Measurements from ENCODE around the gene LIMS1. TPM values are rescaled to one million over a fixed set of nuclear protein-coding genes. Genes with fewer than 3 reads are reported as not detected.

The LIMS1 gene
- total and polyA plus RNA-seq, 2 donors (not counting 1 experiment from before 2014, with no cell fraction given): 14.0 to 22.1 TPM

DNA sequence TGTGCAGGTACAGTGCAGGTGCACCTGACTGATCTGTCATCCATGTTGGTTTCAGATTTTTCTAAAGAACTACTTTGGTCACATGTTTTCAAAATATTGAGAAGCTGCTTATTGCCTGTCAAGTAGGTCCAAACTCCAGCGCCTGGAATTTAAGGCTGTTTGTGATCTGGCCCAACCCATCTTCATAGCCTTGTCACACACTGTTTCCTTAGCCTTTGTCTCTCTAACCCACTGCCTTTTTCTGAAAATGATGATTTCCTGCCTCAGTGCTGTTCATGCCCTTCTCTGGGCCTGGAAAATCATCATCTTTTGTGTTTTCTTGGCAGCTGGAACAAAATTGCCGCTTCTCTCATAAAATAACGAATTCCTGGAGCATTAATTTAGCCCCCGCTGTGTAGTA lies 7.2 kb downstream of the LIMS1 start:
- Histone ChIP-seq H4K20me1 (ENCODE audit: control insufficient read depth, insufficient read depth, low read length, poor library complexity, severe bottlenecking) (no peaks in the 10 kb centered on the region), H3K9ac (ENCODE audit: low read length) (no peak overlapping the region), H3K27ac (ENCODE audit: low read length in 2 of 2) (no peak overlapping the region), H3K36me3 (replicated peaks in 1 of 2; ENCODE audit: control extremely low read depth in 1 of 2, control insufficient read depth in 1 of 2, extremely low read depth in 1 of 2, insufficient read depth in 2 of 2, low read length in 1 of 2) (peaks cover 0 to 5% of the 10 kb centered on the region in 2 experiments), H3K9me3 (ENCODE audit: control extremely low read depth in 1 of 3, control insufficient read depth in 2 of 3, insufficient read depth in 1 of 3, low read length in 2 of 3) (no peaks in the 10 kb centered on the region), H2AFZ (ENCODE audit: insufficient read depth, low read depth, low read length, poor library complexity, severe bottlenecking) (no peak overlapping the region), H3K27me3 (replicated peaks in 1 of 4; ENCODE audit: control extremely low read depth in 1 of 4, control insufficient read depth in 3 of 4, insufficient read depth in 4 of 4, low read length in 3 of 4) (no peaks in the 10 kb centered on the region), H3K4me3 (ENCODE audit: control extremely low read depth in 1 of 5, extremely low read depth in 1 of 5, insufficient read depth in 1 of 5, low read depth in 2 of 5, low read length in 4 of 5) (no peak overlapping the region), H3K4me2 (replicated peaks; ENCODE audit: low read depth, low read length, poor library complexity, severe bottlenecking) (no peak overlapping the region), H3K79me2 (ENCODE audit: control insufficient read depth, insufficient read depth, low read length) (peaks cover 41% of the 10 kb centered on the region), H3K4me1 (ENCODE audit: control insufficient read depth in 2 of 2, insufficient read depth in 2 of 2, low read length in 2 of 2) (no peaks in the 10 kb centered on the region)
- H3K4me3 Mint-ChIP-seq: no peak overlapping the region
- no peak for TF ChIP-seq EZH2 (IDR thresholded peaks at IDR 0.05; ENCODE audit: borderline replicate concordance, insufficient read depth, low read depth, low read length, poor library complexity, severe bottlenecking)
- TF ChIP-seq, protein P1, sequence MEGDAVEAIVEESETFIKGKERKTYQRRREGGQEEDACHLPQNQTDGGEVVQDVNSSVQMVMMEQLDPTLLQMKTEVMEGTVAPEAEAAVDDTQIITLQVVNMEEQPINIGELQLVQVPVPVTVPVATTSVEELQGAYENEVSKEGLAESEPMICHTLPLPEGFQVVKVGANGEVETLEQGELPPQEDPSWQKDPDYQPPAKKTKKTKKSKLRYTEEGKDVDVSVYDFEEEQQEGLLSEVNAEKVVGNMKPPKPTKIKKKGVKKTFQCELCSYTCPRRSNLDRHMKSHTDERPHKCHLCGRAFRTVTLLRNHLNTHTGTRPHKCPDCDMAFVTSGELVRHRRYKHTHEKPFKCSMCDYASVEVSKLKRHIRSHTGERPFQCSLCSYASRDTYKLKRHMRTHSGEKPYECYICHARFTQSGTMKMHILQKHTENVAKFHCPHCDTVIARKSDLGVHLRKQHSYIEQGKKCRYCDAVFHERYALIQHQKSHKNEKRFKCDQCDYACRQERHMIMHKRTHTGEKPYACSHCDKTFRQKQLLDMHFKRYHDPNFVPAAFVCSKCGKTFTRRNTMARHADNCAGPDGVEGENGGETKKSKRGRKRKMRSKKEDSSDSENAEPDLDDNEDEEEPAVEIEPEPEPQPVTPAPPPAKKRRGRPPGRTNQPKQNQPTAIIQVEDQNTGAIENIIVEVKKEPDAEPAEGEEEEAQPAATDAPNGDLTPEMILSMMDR (IDR thresholded peaks at IDR 0.05): no peak
- intact Hi-C loops (cut with micrococcal nuclease): no loop called here
- no CpG with 5 or more reads among the region's 4 CpGs for WGBS (ENCODE audit: insufficient coverage)
- no peaks in the 10 kb centered on the region for H3K9me3 Mint-ChIP-seq (ENCODE audit: insufficient read depth)
- ChIA-PET CTCF (interaction anchor here (1.1 kb wide), 1 partner anchor 43 kb away, joined by 3 read pairs; no protein-coding TSS in a partner anchor), POLR2A (interaction anchor here (1.4 kb wide), 1 partner anchor 8 kb away, joined by 4 read pairs; no protein-coding TSS in a partner anchor)
- no peaks in the 10 kb centered on the region for H3K27me3 Mint-ChIP-seq
- DNase-seq (no peak), ATAC-seq (ENCODE audit: low read depth) (no peak)
- peaks cover 5% of the 10 kb centered on the region for H3K4me1 Mint-ChIP-seq
- no peak overlapping the region for H3K27ac Mint-ChIP-seq

DNA sequence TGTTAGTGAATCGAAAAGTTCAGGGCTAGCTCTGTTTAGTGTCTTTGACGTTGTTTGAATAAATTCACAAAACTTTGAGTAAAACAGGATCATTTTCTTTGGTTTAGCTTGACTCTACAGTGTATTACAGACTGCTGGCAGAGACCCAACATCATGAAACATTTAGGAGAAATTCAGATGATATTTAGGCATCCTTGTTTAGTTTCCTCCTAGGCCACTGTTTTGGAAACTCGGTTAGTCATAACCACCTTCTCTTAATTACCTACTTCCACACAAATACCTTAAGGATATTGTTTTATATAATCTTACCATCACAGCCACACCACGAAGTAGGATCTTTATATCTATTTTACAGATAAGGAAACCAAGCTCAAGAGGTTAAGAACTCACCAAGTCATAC lies 7.8 kb downstream of the LIMS1 start:
- ATAC-seq (ENCODE audit: low read depth): no peak
- Histone ChIP-seq H3K27me3 (replicated peaks in 1 of 4; ENCODE audit: control extremely low read depth in 1 of 4, control insufficient read depth in 3 of 4, insufficient read depth in 4 of 4, low read length in 3 of 4) (no peaks in the 10 kb centered on the region), H4K20me1 (ENCODE audit: control insufficient read depth, insufficient read depth, low read length, poor library complexity, severe bottlenecking) (peaks cover 2% of the 10 kb centered on the region), H3K9me3 (ENCODE audit: control extremely low read depth in 1 of 3, control insufficient read depth in 2 of 3, insufficient read depth in 1 of 3, low read length in 2 of 3) (no peaks in the 10 kb centered on the region), H2AFZ (ENCODE audit: insufficient read depth, low read depth, low read length, poor library complexity, severe bottlenecking) (no peak overlapping the region), H3K27ac (ENCODE audit: low read length in 2 of 2) (no peak overlapping the region), H3K4me3 (ENCODE audit: control extremely low read depth in 1 of 5, extremely low read depth in 1 of 5, insufficient read depth in 1 of 5, low read depth in 2 of 5, low read length in 4 of 5) (no peak overlapping the region), H3K4me2 (replicated peaks; ENCODE audit: low read depth, low read length, poor library complexity, severe bottlenecking) (no peak overlapping the region), H3K36me3 (replicated peaks in 1 of 2; ENCODE audit: control extremely low read depth in 1 of 2, control insufficient read depth in 1 of 2, extremely low read depth in 1 of 2, insufficient read depth in 2 of 2, low read length in 1 of 2) (peaks cover 0 to 6% of the 10 kb centered on the region in 2 experiments), H3K4me1 (ENCODE audit: control insufficient read depth in 2 of 2, insufficient read depth in 2 of 2, low read length in 2 of 2) (no peaks in the 10 kb centered on the region), H3K79me2 (ENCODE audit: control insufficient read depth, insufficient read depth, low read length) (peaks cover 39% of the 10 kb centered on the region), H3K9ac (ENCODE audit: low read length) (no peak overlapping the region)
- no peaks in the 10 kb centered on the region for H3K27me3 Mint-ChIP-seq
- CTCF ChIA-PET: interaction anchor here (1.1 kb wide), 1 partner anchor 42 kb away, joined by 3 read pairs; no protein-coding TSS in a partner anchor
- H3K4me1 Mint-ChIP-seq: peaks cover 3% of the 10 kb centered on the region
- H3K4me3 Mint-ChIP-seq: no peak overlapping the region
- H3K27ac Mint-ChIP-seq: no peak overlapping the region
- no peaks in the 10 kb centered on the region for H3K9me3 Mint-ChIP-seq (ENCODE audit: insufficient read depth)
- intact Hi-C loops (cut with micrococcal nuclease): no loop called here
- DNase-seq: no peak
- WGBS (ENCODE audit: insufficient coverage): 60% methylated on average over 1 of the region's 4 CpGs
- TF ChIP-seq, protein P1 (IDR thresholded peaks at IDR 0.05): no peak
- no peak for TF ChIP-seq EZH2 (IDR thresholded peaks at IDR 0.05; ENCODE audit: borderline replicate concordance, insufficient read depth, low read depth, low read length, poor library complexity, severe bottlenecking)
- POLR2A ChIA-PET: interaction anchor here (1.4 kb wide), 1 partner anchor 9 kb away, joined by 4 read pairs; no protein-coding TSS in a partner anchor

Measured in B cell (primary cell).